CD4-positive, alpha-beta T cell treated with Interleukin-12 subunit alpha and Interleukin-12 subunit beta, for 1 hour (primary cell): Measurements from ENCODE around the gene SHISA4.
"Not testable (repeated sequence)": the region's sequence is repeated elsewhere in the genome, so short reads cannot be mapped to it uniquely, and the experiment has no call there.

Experiments
- DNase-seq: peaks from one replicate; pipeline ENCODE4 v3.0.0-alpha.2; 2020

SHISA4 gene, protein sequence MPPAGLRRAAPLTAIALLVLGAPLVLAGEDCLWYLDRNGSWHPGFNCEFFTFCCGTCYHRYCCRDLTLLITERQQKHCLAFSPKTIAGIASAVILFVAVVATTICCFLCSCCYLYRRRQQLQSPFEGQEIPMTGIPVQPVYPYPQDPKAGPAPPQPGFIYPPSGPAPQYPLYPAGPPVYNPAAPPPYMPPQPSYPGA

DNA sequence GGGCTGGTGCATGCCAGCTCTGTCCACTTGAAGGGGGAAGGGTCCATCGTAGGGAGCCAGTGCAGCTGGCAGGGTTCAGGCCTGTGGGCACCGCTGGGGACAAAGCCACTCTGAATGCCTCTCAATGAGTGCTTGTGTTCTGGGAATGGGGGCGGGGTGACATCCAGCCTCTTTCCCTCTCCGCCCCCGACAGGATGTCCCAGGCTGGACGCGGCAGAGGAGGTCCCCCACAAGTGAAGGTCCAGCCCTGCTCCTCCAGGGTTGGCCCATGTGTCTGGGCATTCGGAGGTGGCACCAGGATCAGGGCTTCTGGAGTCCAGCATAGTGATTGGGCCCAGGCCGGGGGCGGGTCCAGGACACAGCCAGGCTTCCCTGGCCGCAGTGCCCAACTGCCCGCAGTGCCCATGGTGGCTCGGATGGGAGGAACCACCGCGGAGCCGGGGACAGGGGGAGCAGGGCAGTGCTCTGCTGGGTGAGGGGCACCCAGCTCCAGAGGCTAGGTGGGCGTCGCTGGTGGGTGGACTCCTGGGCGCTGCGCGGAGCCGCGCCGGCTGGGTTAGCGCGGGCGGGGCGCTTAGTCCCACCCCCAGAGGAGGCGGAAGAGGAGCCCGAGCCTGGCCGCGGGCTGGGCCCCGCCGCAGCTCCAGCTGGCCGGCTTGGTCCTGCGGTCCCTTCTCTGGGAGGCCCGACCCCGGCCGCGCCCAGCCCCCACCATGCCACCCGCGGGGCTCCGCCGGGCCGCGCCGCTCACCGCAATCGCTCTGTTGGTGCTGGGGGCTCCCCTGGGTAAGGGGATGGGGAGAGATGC, at the start of gene SHISA4:
TSS of gene SHISA4 (plus strand) at position 617 of the 808 bp plus-strand sequence. CDS start at position 714, 97 bp downstream.
- DNase-seq: peak; percentile 16

DNA sequence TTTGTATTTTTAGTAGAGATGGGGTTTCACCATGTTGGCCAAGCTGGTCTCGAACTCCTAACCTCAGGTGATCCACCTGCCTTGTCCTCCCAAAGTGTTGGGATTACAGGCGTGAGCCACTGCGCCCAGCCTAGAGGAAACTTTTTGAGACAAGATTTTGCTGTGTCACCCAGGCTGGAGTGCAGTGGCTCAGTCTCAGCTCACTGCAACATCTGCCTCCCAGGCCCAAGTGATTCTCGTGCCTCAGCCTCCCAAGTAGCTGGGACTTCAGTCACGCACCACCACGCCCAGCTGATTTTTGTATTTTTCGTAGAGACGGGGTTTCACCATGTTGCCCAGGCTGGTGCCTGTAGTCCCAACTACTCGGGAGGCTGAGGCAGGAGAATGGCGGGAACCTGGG, 49.6 kb upstream of the SHISA4 start:
- DNase-seq: not testable (repeated sequence)

DNA sequence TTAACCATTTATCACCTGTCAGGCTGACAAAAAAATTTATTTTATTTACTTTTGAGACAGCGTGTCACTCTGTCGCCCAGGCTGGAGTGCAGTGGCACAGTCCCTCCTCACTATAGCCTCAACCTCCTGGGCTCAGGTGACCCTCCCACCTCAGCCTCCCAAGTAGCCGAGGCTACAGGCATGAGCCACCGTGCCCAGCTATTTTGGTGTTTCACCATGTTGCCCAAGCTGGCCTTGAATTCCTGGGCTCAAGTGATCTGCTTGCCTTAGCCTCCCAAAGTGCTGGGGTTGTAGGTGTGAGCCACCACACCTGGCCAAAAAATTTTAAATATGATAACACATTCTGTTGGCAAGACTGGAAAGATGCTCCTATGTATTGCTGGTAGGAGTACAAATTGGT, 48.6 kb upstream of the SHISA4 start:
- DNase-seq: no peak

DNA sequence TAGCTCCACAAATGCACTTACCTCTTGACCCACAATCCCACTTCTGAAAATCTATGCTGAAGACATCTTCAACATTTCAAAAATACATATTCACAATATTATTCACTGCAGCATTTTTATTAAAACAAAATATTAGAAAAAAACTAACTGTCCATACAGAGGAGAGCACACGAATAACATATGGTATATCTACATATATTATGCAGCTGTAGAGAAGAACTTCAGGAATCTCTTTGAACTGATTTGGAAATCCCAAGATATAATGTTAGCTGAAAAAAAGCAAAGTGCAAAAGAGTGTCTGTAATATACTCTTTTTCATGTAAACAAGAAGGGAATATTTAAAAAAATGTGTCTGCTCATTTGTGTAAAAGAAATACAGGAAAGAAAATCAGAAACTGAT, 48.2 kb upstream of the SHISA4 start:
- no peak for DNase-seq

DNA sequence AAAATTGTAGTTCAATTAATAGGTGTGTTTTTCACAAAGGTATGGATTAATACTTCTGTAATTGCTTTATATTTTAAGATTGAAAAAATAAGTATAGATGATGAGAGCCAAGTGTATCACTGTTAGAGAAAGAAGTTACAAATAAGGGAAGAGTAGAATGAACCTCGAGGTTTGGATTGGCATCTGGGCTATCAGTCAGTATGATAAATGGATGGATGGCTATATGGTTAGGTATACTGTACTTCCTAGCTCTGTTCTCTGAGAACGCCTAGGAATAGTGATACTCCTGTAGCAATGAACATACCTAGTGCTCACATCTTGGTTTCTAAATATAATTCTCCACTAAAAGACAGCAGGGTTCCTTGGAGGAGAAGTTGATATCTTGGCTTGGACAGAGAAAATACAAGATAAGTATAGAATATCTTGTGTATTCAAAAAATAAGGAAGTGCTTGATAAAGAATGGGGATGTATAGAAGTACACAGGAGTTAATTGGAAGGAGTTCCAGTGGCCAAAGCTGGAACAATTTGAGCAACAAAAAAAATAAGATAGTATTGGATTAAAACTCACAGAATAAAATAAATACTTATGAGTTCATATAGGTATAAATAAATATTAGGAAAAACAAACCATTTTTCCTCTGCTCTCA, 47.3 kb upstream of the SHISA4 start:
- no peak for DNase-seq

DNA sequence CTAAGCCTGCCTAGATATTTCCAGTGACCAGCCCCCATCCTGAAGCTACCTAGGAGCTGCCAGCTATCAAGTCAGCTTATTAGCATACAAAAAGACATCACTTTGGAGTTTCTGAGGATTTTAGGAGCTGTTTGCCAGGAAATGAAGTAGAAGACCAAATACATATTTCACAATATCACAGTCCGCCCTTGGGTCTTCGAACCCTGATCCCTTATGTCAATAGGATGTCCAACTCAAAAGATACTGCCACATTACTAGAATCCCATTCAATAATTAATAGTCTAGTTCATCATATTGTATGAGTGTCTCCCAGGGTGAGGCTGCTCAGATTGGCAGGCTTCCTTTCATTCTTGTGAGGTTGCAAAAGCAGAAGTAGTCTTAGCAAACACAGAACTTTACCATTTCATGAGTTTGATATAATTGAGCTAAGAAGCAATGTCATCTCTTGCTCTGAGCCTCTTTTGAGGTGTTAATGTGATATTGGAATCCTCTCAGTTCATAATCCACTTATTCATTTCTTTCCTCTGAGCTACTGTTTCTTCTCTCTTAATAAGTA, 46.1 kb upstream of the SHISA4 start:
- no peak for DNase-seq

DNA sequence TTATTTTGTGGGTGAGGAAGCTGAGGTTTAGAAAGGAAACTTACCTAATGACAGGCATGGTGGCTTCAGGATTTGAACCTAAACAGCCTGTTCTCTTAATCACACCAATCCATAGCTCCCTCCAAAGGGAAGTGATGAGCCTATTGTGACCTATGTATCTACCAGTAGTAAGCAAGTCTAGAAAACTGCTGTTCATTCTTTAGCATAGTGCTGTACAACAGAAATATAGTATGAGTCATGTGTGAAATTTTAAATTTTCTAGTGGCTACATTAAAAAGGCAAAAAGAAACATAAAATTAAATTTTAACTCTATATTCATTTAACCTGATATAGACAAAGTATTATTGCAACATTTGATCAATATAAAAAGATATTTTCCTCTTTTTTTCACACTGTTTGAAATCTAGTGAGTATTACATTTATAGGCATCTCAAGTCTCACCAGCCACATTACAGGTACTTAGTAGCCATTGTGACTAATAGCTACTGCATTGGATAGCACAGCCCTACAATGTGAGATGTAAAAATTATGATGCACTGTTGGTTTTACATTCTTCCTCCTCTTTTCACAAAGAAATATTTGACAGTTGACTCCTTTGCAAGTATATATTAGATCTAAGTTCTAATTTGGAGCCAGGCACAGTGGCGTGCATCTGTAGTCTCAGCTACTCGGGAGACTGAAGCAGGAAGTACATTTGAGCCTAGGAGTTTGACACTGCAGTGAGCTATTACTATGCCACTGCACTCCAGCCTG, 43.2 kb upstream of the SHISA4 start:
- no peak for DNase-seq

DNA sequence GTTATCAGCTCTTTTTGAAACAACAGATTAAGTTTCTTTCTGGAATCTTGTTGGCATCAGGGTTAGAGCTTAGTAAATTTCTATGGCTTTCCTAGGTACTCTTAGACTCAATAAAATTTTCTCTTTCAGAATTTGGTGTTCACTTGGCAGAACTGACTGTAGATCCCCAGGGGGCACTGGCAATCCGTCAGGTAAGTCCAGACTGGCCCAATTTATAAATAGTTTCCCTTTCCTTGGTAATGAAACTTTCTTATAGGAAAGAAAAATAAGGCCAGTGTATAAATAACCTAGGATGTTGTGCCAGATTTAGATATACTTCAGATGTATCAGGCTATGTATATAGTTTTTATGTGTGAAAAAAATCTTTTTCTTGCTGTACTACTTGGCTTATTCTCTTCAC, 41.5 kb upstream of the SHISA4 start:
- DNase-seq: no peak

DNA sequence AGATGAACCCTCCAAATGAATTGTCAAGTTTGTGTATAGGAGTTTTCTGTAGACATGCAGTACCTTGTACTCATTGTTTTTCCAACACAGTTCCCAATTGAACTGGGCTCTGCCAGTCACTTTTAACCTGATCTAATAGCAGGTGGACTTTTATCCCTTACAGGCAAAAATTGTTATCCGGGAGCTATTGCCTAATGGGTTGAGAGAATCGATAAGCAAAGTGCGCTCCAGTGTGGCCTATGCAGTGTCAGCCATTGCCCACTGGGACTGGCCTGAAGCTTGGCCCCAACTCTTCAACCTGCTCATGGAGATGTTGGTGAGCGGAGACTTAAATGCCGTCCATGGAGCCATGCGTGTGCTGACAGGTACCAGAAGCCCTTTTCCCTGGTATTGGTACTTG, 40.5 kb upstream of the SHISA4 start:
- no peak for DNase-seq

DNA sequence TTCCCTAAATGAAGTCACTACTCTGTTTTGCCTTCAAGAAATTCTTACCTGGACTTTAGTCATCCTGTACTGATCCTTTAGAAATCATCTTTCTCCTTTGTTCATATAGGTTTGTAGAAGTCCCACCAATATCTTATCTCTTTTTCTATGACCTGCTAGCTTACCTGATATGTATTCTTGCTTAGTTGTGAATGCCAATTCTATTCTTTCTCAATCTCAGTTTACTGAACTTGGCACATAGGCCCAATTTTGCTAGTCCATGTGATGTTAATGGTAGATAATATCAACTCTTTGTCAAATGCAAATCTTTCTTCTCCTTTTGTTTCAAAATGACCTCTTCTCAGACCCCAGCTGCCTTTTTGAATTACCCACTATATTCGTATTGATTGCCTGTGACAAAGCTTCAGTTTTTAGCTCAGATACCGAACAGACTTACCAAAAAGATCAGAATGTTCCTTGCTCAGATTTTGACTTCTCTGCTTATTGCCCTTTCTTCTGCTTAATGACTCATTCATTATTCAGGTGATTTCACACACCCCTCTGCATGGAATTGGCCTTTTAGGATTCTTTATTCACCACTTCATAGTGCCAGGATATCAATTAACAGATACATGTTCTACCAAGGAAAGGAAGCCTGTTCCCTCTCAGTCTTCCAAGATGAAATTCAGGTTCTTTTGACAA, 39.2 kb upstream of the SHISA4 start:
- DNase-seq: no peak

DNA sequence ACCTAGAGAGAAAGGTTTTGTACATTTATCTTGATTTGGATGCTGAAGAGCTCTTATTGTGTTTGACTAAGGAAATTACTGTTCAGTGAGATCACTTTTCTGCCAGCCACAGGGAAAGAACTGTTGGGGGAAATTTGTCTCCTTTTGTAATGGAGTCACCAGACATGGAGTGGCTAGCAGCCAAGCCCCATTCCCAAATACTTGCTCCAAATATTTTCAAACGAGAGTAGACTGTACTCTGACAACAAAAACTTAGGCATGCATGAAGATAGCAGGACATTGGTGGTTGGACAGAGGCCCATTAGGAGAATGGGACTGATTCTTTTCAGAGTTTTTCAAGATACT, 38.7 kb upstream of the SHISA4 start:
- DNase-seq: no peak

DNA sequence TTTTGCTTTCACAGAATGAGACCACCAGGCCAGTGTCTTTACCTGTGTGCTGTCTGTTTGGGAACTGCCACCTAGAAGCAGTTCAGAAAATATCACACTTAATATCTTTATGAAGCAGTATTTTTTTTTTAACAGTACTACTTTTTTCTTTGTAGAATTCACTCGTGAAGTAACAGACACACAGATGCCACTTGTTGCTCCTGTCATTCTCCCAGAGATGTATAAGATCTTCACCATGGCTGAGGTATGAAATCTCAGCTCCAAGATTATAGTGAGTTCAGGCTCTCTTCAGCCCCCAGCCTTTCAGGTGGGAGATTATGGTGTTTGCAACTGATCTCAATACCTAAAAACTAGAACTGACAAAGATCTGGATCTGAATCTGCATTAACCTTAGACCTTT, 36.7 kb upstream of the SHISA4 start:
- no peak for DNase-seq

DNA sequence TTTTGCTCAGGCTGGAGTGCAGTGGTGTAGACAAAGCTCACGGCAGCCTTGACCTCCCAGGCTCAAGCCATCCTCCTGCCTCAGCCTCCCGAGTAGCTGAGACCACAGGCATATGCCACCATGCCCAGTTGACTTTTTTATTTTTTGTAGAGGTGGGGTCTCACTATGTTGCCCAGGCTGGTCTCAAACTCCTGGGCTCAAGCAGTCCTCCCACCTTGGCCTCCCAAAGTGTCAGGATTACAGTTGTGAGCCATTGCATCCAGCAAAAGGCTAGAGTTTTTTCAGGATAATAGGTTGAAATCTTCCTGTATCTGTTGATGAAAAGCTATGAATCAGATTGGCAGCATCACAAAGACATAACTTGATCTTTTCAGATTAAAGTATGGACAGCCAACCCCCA, 32.0 kb upstream of the SHISA4 start:
- not testable (repeated sequence) for DNase-seq

DNA sequence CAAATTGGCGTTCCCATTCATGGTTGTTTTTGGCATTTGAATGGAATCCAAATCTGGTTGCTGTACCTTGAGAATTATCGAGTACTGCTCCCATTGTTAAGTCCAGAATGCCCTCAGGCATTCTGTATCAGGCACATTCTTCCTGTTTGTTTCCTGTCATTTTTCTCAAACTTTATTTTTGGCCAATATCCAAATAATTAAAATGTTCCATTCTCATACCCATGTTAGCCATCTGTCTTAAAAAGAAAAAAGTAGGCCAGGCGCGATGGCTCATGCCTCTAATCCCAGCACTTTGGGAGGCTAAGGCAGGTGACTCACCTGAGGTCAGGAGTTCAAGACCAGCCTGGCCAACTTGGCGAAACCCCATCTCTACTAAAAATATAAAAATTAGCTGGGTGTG, 29.3 kb upstream of the SHISA4 start:
- no peak for DNase-seq

DNA sequence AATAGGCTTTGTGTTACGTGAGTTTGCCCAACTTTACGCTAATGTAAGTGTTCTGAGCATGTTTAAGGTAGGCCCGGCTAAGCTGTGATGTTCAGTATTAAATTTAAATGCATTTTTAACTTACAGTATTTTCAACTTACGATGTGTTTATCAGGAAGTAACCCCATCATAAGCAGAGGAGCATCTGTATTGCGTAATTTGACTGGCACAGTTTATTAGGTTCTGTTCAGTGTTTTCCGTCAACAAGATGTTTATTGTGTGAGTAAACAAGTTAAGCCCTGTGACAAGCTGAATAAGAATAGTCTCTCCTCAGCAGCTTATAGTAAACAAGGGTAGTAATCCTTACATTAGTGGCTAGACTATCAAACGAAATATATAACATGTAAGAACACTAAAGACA, 27.2 kb upstream of the SHISA4 start:
- DNase-seq: no peak

DNA sequence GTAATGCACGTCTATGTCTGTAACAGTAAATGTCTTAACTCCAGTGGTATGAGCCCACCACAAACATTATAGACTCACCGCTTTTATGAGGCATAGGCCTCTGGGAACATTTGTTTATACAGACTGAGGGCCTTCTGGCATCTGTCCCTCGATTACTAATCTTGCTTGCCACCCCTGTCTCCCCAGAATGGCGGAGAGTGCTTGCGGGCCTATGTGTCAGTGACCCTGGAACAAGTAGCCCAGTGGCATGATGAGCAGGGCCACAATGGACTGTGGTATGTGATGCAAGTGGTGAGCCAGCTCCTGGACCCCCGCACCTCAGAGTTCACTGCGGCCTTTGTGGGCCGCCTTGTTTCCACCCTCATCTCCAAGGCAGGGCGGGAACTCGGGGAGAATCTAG, 18.3 kb upstream of the SHISA4 start:
- no peak for DNase-seq

DNA sequence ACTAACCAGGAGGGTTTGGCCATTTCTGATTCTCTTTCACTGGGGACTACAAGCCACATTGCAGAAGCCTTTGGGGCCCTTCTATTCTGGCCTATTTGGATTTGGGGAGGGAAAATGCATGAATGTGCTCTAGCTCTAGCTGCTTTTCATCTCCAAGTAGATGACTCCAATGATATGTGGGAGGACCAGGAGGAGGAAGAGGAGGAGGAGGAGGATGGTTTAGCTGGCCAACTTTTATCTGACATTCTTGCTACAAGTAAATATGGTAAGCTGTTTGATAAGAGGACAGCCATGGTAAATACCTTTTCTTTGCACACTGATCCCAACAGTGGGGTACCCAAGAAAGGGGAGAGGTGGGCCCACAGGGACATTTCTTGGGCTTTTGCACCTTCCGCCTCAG, 14.0 kb upstream of the SHISA4 start:
- DNase-seq: no peak

DNA sequence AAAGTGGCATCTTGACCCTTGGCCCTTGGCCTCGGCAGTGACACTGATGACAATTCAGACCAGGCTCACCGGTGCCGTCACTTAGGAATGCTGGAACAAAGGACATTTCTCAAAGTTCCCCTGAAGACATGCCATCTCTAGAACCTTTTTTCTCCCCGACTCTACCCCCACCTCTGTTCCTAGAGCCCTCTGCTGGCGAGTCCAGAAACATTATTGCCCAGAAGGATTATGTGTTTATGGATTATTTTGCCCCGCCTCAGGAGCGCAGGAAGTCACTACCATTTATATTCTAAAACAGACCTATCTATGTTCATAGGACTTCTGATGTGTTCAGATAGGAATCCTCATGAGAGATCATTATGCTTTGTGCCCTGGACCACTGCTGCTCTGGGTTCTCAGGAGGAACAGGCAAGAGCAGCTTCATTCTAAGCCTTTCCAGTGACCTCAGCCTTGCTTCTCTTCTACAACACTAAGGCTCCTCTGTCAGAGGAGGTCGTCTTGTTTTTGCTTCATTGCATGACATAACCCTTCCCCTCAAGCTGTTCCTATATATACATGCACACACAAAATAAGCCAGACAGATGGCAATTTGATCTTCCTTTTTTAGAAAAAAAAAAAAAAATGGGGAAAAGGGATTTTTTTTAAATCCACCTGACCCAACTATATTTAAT, 12.4 kb upstream of the SHISA4 start:
- DNase-seq: no peak

DNA sequence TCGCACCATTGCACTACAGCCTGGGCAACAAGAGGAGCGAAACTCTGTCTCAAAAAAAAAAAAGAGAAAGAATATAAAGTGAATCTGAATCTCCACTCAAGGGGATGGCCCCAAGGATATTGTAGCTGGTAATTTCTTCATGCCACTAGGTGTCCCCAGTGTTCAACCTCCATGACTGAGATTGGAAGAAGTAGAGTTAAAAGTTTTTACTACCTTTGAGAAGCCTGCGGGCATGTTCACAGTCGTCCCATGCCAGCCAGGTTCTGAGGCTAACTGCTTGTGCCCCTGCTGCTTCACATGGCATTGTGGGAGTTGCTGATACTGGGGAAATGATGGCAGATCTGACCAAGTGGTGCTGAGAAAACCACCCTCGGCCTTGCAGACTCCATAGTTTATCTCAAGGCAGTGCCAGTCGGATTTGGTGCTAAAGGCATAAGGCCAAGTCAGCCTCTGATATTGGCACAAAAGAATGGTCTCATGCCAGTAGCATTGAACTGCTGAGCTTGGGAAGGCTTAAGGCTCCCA, 10.8 kb upstream of the SHISA4 start:
- DNase-seq: peak; percentile 23

DNA sequence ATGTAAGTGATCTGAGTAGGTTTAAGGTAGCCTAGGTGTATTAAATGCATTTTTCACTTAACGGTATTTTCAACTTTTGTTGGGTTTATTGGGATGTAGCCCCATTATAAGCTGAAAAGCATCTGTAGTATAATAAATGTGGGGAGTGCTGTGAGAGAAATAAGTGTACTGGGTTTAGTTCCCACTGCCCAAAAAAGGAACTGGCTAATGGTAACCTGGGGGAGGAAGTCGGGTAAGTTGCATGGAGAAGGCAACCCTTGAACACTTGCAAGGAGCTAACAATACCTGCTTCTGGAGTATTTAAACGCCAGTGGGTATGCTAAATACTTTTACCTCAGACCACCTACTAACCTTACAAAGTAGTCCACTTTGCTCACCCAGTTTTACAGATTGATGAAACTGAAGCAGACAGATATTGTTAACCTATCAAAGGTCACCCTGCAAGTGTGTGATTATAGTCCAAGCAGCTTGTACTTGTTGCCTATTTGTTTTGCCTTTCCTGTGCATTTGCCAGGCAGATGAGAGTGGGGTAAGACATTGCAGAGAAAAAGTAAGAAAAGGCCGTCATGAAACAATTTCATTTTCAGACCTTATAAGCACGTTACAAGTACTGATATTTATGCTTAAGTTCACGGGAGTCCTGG, 7.6 kb upstream of the SHISA4 start:
- DNase-seq: no peak

DNA sequence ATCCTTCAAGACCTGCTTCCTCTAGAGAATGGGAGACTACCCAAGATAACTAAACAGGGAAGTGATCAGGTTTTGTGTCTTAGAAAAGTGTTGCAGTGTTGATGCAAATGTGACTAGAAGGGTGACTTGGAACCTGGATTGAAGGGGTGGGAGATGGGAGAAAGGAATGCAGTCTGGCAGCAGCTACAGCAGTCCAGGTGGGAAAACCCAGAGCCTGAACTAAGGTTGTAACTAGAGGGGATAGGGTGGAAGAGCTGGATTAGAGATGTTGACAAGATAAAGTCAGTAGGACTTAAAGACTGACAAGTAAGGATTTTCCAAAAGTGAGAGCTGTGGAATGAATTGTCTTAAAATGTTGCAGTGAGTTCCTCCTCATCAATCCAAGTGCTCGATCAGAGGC, 7.1 kb upstream of the SHISA4 start:
- DNase-seq: no peak
